Upper lobe of left lung (tissue), 6 donors: ENCODE data around the gene TBC1D23. TPM values are rescaled to one million over a fixed set of nuclear protein-coding genes. Genes with fewer than 3 reads are reported as not detected.

Experiments
- ATAC-seq, 2 donors: fragments of 200-7000 bp; cut with Tn5 transposase; one replicate each; pipeline ENCODE4 v1.9.1; 2022; ENCODE audit warnings: mild to moderate bottlenecking in 2 of 2, moderate library complexity in 2 of 2; ENCODE audit not compliant: low FRiP score in 2 of 2
- DNase-seq, 2 donors: peaks; one replicate each; pipeline ENCODE4 v3.0.0-alpha.2; 2019 to 2020
- H3K27ac ChIP-seq, 4 donors: fragments of 200-600 bp; sonication (generic); one replicate each; pipeline ENCODE4 v1.5.1; 2016 to 2019
- H3K27me3 ChIP-seq, 4 donors: fragments of 200-600 bp; sonication (generic); one replicate each; pipeline ENCODE4 v1.5.1; 2017 to 2019
- H3K36me3 ChIP-seq, 4 donors: fragments of 200-600 bp; sonication (generic); one replicate each; pipeline ENCODE4 v1.5.1; 2016 to 2019
- H3K4me1 ChIP-seq, 4 donors: fragments of 200-600 bp; sonication (generic); one replicate each; pipeline ENCODE4 v1.5.1; 2018 to 2019
- H3K4me3 ChIP-seq, 4 donors: fragments of 200-600 bp; sonication (generic); one replicate each; pipeline ENCODE4 v1.5.1; 2017 to 2019; ENCODE audit warnings: mild to moderate bottlenecking in 2 of 4, moderate library complexity in 1 of 4
- H3K9me3 ChIP-seq, 4 donors: fragments of 200-600 bp; sonication (generic); one replicate each; pipeline ENCODE4 v1.5.1; 2018 to 2019
- EP300 ChIP-seq, 4 donors: sonication (generic); formaldehyde crosslinking; IDR thresholded peaks; one replicate each; pipeline ENCODE4 v1.5.1; 2017; ENCODE audit warnings: antibody characterized with exemption in 4 of 4, control low read depth in 2 of 4
- POLR2A ChIP-seq, 4 donors: fragments of 450-650 bp; IDR thresholded peaks; one replicate each; pipeline ENCODE4 v1.5.1; 2016 to 2017; ENCODE audit warnings: antibody characterized with exemption in 4 of 4, mild to moderate bottlenecking in 2 of 4
- POLR2AphosphoS5 ChIP-seq, 2 donors: sonication (generic); formaldehyde crosslinking; IDR thresholded peaks; one replicate each; pipeline ENCODE4 v1.5.1; 2017; ENCODE audit warnings: antibody characterized with exemption in 2 of 2
- WGBS, 2 donors: methylation state at CpG; one replicate each; pipeline ENCODE4 v1.1.5; 2017 to 2018; 5-methylcytosine and 5-hydroxymethylcytosine counted together
- total RNA-seq, 6 donors: library from RNA; depleted of rRNA in 4 of 6; stranded (reverse); fragments of >200 nt in 4 of 6; gene quantifications; one replicate each; pipeline versions ENCODE4 v1.1.0 to v1.2.1, GENCODE V29; 2016 to 2021
- TF ChIP-seq, protein P1 (sequence below), 6 experiments: fragments of 450-650 bp in 4 of 6; fragments of 200-600 bp in 2 of 6; sonication (generic) in 2 of 6; IDR thresholded peaks; one replicate each; pipeline ENCODE4 v1.5.1; 2016 to 2019; ENCODE audit warnings: antibody characterized with exemption in 6 of 6
- donor health status: DM: no; HTN: no; CAD: no; lungs with moderate emphysema.
- donor health status: DM: no; HTN: yes; CAD: no; lungs with severe emphysema.

TBC1D23 gene
- total RNA-seq, 6 donors from 2014 or later: 13.4 to 42.7 (median 32.0) TPM

DNA sequence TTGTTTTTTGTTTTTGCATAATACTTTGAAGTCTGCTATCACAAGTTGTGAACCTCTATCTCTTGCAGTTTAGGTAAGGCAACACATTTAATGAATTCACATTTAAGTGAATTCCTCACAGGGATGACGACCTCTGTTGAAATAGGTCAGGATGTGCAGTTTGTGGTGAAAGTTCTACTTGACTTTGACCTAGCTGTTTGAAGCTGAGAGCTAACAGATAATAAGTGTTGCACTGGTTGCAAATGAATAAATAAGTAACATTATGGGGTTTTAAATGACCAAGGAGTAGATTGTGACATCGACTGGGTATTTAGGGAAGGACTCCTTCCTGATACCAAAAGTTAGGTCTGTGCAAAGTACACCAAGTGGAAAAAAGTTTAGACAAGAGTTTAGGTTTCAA, 97.6 kb downstream of the TBC1D23 start:
- no peak overlapping the region for H3K27ac ChIP-seq
- ATAC-seq: no peak
- peaks cover 0 to 57% (median 30%) of the 10 kb centered on the region in 4 donors for H3K36me3 ChIP-seq
- H3K27me3 ChIP-seq: no peaks in the 10 kb centered on the region
- TF ChIP-seq, protein P1, sequence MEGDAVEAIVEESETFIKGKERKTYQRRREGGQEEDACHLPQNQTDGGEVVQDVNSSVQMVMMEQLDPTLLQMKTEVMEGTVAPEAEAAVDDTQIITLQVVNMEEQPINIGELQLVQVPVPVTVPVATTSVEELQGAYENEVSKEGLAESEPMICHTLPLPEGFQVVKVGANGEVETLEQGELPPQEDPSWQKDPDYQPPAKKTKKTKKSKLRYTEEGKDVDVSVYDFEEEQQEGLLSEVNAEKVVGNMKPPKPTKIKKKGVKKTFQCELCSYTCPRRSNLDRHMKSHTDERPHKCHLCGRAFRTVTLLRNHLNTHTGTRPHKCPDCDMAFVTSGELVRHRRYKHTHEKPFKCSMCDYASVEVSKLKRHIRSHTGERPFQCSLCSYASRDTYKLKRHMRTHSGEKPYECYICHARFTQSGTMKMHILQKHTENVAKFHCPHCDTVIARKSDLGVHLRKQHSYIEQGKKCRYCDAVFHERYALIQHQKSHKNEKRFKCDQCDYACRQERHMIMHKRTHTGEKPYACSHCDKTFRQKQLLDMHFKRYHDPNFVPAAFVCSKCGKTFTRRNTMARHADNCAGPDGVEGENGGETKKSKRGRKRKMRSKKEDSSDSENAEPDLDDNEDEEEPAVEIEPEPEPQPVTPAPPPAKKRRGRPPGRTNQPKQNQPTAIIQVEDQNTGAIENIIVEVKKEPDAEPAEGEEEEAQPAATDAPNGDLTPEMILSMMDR (IDR thresholded peaks at IDR 0.05): no peak
- no peak for TF ChIP-seq EP300 (IDR thresholded peaks at IDR 0.05)
- TF ChIP-seq POLR2A (IDR thresholded peaks at IDR 0.05): no peak
- no peak for TF ChIP-seq POLR2AphosphoS5 (IDR thresholded peaks at IDR 0.05)
- 79 to 94% methylated on average over 2 of the region's 2 CpGs for WGBS, 2 donors
- no peaks in the 10 kb centered on the region for H3K4me1 ChIP-seq
- DNase-seq: no peak
- H3K4me3 ChIP-seq: no peak overlapping the region
- H3K9me3 ChIP-seq: no peaks in the 10 kb centered on the region

DNA sequence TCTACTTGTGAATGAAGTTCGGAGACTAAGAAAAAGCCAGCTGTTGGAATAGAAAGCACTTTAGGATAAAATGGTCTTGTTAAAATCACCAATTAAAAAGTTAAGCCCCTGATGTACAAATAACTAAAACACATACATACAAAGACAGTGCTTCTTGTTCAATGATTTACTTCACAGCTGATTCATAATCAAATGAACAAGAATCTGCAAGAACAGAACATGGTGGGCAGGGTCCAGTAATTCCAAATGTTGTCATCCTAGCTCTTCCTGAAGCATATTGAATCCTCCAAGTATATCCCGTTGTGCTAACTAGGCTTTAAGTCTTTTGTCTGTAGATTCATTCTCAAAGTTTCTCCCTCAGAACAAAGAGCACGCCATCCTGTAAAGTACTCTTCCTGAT, 98.2 kb downstream of the TBC1D23 start:
- Histone ChIP-seq H3K36me3 (peaks cover 0 to 54% (median 29%) of the 10 kb centered on the region in 4 donors), H3K27me3 (no peaks in the 10 kb centered on the region), H3K9me3 (no peaks in the 10 kb centered on the region), H3K4me1 (no peaks in the 10 kb centered on the region), H3K4me3 (no peak overlapping the region), H3K27ac (no peak overlapping the region)
- no peak for DNase-seq
- no peak for ATAC-seq
- 90 to 96% methylated on average over 3 of the region's 3 CpGs for WGBS, 2 donors
- TF ChIP-seq EP300 (IDR thresholded peaks at IDR 0.05) (no peak), POLR2A (IDR thresholded peaks at IDR 0.05) (no peak), POLR2AphosphoS5 (IDR thresholded peaks at IDR 0.05) (no peak)
- TF ChIP-seq, protein P1 (IDR thresholded peaks at IDR 0.05): no peak

DNA sequence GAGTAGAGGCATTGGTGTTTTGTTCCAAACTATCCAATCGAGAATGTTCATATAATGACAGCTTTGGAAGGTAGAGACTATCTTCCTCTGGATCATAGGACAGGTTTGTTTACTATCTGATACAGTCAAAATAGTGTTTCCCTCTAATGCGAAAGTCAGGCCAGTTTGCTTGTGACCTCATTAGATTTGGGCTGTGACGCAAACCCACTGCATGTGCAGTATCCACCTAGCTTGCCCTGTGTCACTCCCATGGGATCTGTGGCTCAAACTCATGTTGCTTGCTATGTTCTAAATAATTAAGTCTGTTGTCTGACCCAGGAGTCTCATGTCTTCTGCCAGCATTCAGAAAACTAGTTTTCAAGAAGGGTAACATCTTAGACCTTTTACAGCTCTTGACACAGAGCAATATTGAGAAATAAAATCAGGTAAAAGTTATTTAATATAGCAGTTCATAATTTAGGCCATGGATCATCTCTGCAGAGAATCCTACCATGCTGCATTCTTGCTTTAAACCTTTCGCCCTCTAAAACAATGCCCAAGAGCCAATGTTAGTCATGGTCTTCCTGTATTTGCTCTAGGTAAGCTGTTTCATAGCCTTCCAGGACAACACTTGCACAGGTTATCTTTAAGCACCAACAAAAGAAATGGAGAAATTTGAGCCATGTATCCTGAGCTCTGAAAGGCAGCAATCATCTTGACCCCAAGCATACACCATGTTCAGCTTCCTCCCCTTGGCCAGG, 100.1 kb downstream of the TBC1D23 start:
- H3K27ac ChIP-seq: no peak overlapping the region
- H3K4me1 ChIP-seq: no peaks in the 10 kb centered on the region
- 97 to 98% methylated on average over 4 of the region's 4 CpGs for WGBS, 2 donors
- H3K27me3 ChIP-seq: no peaks in the 10 kb centered on the region
- H3K4me3 ChIP-seq: no peak overlapping the region
- TF ChIP-seq POLR2A (IDR thresholded peaks at IDR 0.05): no peak
- DNase-seq: no peak
- H3K36me3 ChIP-seq: peaks cover 0 to 50% (median 27%) of the 10 kb centered on the region in 4 donors
- no peak for ATAC-seq
- no peaks in the 10 kb centered on the region for H3K9me3 ChIP-seq

DNA sequence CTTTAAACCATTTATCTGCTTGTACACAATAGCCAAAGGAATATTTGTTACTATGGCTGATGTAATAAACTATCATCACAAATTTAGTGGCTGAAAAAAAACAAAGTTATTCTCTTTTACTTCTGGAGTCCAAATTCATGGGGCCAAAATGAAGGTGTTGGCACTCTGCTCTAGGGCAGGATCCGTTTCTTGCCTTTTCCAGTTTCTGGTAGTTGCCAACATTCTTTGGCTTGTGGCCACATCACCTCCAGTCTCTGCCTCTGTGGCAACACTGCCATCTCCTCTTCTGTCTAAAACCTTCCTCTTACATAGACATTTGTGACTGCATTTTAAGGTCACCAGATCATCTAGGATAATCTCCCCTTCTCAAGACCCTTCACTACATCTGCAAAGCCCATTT, 101.1 kb downstream of the TBC1D23 start:
- no peaks in the 10 kb centered on the region for H3K27me3 ChIP-seq
- H3K27ac ChIP-seq: no peak overlapping the region
- DNase-seq: no peak
- peaks cover 0 to 53% (median 29%) of the 10 kb centered on the region in 4 donors for H3K36me3 ChIP-seq
- ATAC-seq: no peak
- H3K4me1 ChIP-seq: no peaks in the 10 kb centered on the region
- no peaks in the 10 kb centered on the region for H3K9me3 ChIP-seq
- TF ChIP-seq EP300 (IDR thresholded peaks at IDR 0.05) (no peak), POLR2A (IDR thresholded peaks at IDR 0.05) (no peak)
- TF ChIP-seq, protein P1 (IDR thresholded peaks at IDR 0.05): no peak
- H3K4me3 ChIP-seq: no peak overlapping the region
- WGBS, 2 donors: 82 to 96% methylated on average over 1 of the region's 1 CpG

DNA sequence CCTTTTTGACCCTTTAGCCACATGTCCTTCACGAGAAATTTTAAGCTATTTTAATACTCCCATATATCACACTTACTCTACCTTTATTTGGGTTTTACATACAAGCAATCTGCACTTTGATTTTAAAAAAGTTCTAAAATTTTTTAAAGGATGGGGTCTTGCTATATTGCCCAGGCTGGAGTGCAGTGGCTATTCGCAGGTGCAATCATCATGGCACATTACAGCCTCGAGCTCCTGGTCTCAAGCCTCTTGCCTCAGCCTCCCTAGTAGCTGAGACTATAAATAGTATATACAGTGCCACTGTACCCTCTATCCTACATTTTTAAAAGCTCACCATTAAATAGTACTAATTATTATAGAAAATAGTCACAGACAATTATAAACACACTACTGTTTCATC, 103.6 kb downstream of the TBC1D23 start:
- Histone ChIP-seq H3K4me3 (no peak overlapping the region), H3K27me3 (no peaks in the 10 kb centered on the region), H3K9me3 (no peaks in the 10 kb centered on the region), H3K4me1 (no peaks in the 10 kb centered on the region), H3K27ac (no peak overlapping the region), H3K36me3 (peaks cover 0 to 65% (median 36%) of the 10 kb centered on the region in 4 donors)
- ATAC-seq (no peak), DNase-seq (no peak)
- TF ChIP-seq EP300 (IDR thresholded peaks at IDR 0.05) (no peak), POLR2A (IDR thresholded peaks at IDR 0.05) (no peak), POLR2AphosphoS5 (IDR thresholded peaks at IDR 0.05) (no peak)
- TF ChIP-seq, protein P1 (IDR thresholded peaks at IDR 0.05): no peak
- WGBS, 2 donors: 94% methylated on average over 3 of the region's 3 CpGs
